ENCODE data around the gene KHNYN.

The KHNYN gene

DNA sequence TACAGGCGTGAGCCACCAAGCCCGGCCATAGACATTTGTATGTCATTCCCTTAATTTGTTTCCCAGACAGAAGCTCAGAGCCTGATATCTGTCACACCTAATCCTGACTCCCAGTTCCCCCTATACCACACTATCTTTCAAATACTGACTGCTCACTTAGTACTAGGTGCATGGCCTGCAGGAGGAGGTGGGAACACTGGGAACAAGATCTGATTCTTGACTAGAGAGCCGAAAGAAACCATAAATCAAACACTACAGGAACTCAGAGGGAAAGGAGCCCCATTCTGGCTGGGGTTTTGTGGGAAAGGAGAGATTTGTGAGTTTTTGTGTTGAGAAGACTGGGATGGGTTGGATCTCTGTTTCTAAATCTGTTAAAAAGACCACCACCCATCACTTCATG is 4.9 kb downstream of the KHNYN start:
- no peaks in the 10 kb centered on the region for H3K27me3 ChIP-seq (ENCODE audit: insufficient read depth, low read length, poor library complexity, severe bottlenecking)
- H2AFZ ChIP-seq (ENCODE audit: low read length), result no peak overlapping the region
- no peak overlapping the region for H3K9ac ChIP-seq (ENCODE audit: low read depth, low read length, poor library complexity, severe bottlenecking)
- no peak overlapping the region for H3K4me3 ChIP-seq (ENCODE audit: low read length, poor library complexity, severe bottlenecking)
- peaks cover 62% of the 10 kb centered on the region for H3K4me1 ChIP-seq (ENCODE audit: insufficient read depth, low read length, poor library complexity, severe bottlenecking)
- no peaks in the 10 kb centered on the region for H3K9me3 ChIP-seq (ENCODE audit: insufficient read depth, low read depth, low read length)
- TF ChIP-seq, protein P1, sequence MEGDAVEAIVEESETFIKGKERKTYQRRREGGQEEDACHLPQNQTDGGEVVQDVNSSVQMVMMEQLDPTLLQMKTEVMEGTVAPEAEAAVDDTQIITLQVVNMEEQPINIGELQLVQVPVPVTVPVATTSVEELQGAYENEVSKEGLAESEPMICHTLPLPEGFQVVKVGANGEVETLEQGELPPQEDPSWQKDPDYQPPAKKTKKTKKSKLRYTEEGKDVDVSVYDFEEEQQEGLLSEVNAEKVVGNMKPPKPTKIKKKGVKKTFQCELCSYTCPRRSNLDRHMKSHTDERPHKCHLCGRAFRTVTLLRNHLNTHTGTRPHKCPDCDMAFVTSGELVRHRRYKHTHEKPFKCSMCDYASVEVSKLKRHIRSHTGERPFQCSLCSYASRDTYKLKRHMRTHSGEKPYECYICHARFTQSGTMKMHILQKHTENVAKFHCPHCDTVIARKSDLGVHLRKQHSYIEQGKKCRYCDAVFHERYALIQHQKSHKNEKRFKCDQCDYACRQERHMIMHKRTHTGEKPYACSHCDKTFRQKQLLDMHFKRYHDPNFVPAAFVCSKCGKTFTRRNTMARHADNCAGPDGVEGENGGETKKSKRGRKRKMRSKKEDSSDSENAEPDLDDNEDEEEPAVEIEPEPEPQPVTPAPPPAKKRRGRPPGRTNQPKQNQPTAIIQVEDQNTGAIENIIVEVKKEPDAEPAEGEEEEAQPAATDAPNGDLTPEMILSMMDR (conservative IDR thresholded peaks at IDR 0.05; ENCODE audit: low read length), result no peak
- no peak for TF ChIP-seq EZH2phosphoT487 (IDR thresholded peaks at IDR 0.05; ENCODE audit: borderline replicate concordance)
- peaks cover 27% of the 10 kb centered on the region for H4K20me1 ChIP-seq (ENCODE audit: insufficient read depth, low read length, poor library complexity, severe bottlenecking)
- H3K36me3 ChIP-seq (ENCODE audit: insufficient read depth, low read length), result peaks cover 14% of the 10 kb centered on the region; the same call in 1 of the 2 replicates
- 0 out of 2 replicates have a peak, but pooled peaks cover 5% of the 10 kb centered on the region for H3F3A ChIP-seq (ENCODE audit: low read depth)
- peaks cover 43% of the 10 kb centered on the region for H3K79me2 ChIP-seq (ENCODE audit: insufficient read depth, low read length)
- no peaks in the 10 kb centered on the region for H3K9me2 ChIP-seq (replicated peaks; ENCODE audit: low read depth, low read length)
- H3K4me2 ChIP-seq (ENCODE audit: low read depth, low read length, poor library complexity, severe bottlenecking), result no peak overlapping the region

DNA sequence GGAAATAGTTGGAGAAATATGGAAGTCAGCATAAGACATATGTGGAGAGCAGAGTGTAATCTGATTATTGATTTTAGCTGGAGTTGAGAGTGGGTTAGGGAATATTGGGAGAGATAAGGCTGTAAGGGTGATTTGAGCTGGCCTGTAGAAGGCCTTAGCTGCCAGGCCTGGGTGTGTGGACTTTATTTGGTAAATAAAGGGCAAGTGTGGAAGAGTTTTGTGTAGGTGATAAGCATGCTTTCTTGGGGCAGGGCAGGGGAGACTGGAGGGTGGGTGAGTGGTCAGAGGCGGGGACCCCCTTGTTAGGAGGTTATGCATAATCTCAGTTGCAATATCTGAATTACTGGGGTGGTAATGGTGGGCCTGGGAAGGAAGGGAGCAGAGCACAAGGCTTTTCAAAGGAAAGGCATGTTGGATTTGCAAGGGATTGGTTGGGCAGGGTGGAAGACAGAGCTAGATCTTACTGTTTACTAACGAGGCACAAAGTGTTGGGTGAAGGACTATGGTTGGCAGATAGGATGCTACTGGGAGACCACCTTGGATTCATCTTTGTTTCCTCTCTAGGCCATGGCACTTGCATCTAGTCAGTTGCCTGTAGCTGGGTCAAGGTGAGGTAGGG is 5.5 kb downstream of the KHNYN start:
- Histone ChIP-seq H3K4me2 (ENCODE audit: low read depth, low read length, poor library complexity, severe bottlenecking) (peak overlapping the region; percentile 80), H4K20me1 (ENCODE audit: insufficient read depth, low read length, poor library complexity, severe bottlenecking) (peaks cover 25% of the 10 kb centered on the region), H2AFZ (ENCODE audit: low read length) (no peak overlapping the region), H3K4me3 (ENCODE audit: low read length, poor library complexity, severe bottlenecking) (no peak overlapping the region), H3K4me1 (ENCODE audit: insufficient read depth, low read length, poor library complexity, severe bottlenecking) (peaks cover 65% of the 10 kb centered on the region), H3K9ac (ENCODE audit: low read depth, low read length, poor library complexity, severe bottlenecking) (peak overlapping the region; percentile 81), H3K27me3 (ENCODE audit: insufficient read depth, low read length, poor library complexity, severe bottlenecking) (no peaks in the 10 kb centered on the region), H3K36me3 (ENCODE audit: insufficient read depth, low read length) (peaks cover 14% of the 10 kb centered on the region; the same call in 1 of the 2 replicates), H3K79me2 (ENCODE audit: insufficient read depth, low read length) (peaks cover 47% of the 10 kb centered on the region), H3F3A (ENCODE audit: low read depth) (0 out of 2 replicates have a peak, but pooled peaks cover 5% of the 10 kb centered on the region), H3K9me2 (replicated peaks; ENCODE audit: low read depth, low read length) (no peaks in the 10 kb centered on the region), H3K9me3 (ENCODE audit: insufficient read depth, low read depth, low read length) (no peaks in the 10 kb centered on the region)
- TF ChIP-seq EZH2phosphoT487 (IDR thresholded peaks at IDR 0.05; ENCODE audit: borderline replicate concordance), result no peak
- TF ChIP-seq, protein P1 (conservative IDR thresholded peaks at IDR 0.05; ENCODE audit: low read length), result no peak

DNA sequence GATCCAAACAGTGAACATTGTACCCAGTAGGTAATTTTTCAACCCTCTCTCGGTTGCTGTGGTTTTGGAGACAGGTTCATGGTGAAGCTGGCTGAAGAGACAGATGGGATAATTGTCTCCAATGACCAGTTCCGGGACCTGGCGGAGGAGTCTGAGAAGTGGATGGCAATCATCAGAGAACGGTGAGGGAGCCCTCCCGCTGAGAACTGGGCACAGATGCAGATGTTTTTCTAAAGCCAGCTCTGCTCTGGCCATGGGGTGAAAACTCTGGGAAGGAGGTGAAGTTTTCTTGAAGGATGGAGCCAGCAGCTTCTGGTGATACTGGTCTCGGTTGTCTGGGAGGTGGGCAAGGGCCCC is 6.2 kb downstream of the KHNYN start:
- no peak for TF ChIP-seq EZH2phosphoT487 (IDR thresholded peaks at IDR 0.05; ENCODE audit: borderline replicate concordance)
- TF ChIP-seq, protein P1 (conservative IDR thresholded peaks at IDR 0.05; ENCODE audit: low read length), result no peak
- peaks cover 18% of the 10 kb centered on the region for H4K20me1 ChIP-seq (ENCODE audit: insufficient read depth, low read length, poor library complexity, severe bottlenecking)
- peaks cover 14% of the 10 kb centered on the region; the same call in 1 of the 2 replicates for H3K36me3 ChIP-seq (ENCODE audit: insufficient read depth, low read length)
- H3K9me3 ChIP-seq (ENCODE audit: insufficient read depth, low read depth, low read length), result no peaks in the 10 kb centered on the region
- peak overlapping the region; percentile 80 for H3K4me2 ChIP-seq (ENCODE audit: low read depth, low read length, poor library complexity, severe bottlenecking)
- H3F3A ChIP-seq (ENCODE audit: low read depth), result 0 out of 2 replicates have a peak, but pooled peaks cover 5% of the 10 kb centered on the region
- no peak overlapping the region for H2AFZ ChIP-seq (ENCODE audit: low read length)
- H3K4me3 ChIP-seq (ENCODE audit: low read length, poor library complexity, severe bottlenecking), result peak overlapping the region; percentile 69
- peak overlapping the region; percentile 81 for H3K9ac ChIP-seq (ENCODE audit: low read depth, low read length, poor library complexity, severe bottlenecking)
- H3K27me3 ChIP-seq (ENCODE audit: insufficient read depth, low read length, poor library complexity, severe bottlenecking), result no peaks in the 10 kb centered on the region
- H3K4me1 ChIP-seq (ENCODE audit: insufficient read depth, low read length, poor library complexity, severe bottlenecking), result peaks cover 67% of the 10 kb centered on the region
- H3K9me2 ChIP-seq (replicated peaks; ENCODE audit: low read depth, low read length), result no peaks in the 10 kb centered on the region
- H3K79me2 ChIP-seq (ENCODE audit: insufficient read depth, low read length), result peaks cover 47% of the 10 kb centered on the region
